LNCAP (cell line): ENCODE results near the gene CDX2.

Experiments
- CTCF ChIP-seq: fragments of 450-650 bp; IDR thresholded peaks from 2 replicates; pipeline ENCODE4 v1.5.1; 2017; ENCODE audit warnings: mild to moderate bottlenecking

Gene CDX2

GRCh38 chr13:27981006-27981708, 12.0 kb upstream of the CDX2 start:
- no peak for TF ChIP-seq CTCF

- TF ChIP-seq CTCF, result no peak
Observed at GRCh38 chr13:27980280-27980998, 11.3 kb upstream of the CDX2 start.

GRCh38 chr13:27979765-27980279, 10.7 kb upstream of the CDX2 start:
- no peak for TF ChIP-seq CTCF

GRCh38 chr13:27979001-27979643, 10.0 kb upstream of the CDX2 start:
- no peak for TF ChIP-seq CTCF

- no peak for TF ChIP-seq CTCF
Observed at GRCh38 chr13:27978301-27978968, 9.3 kb upstream of the CDX2 start.

- TF ChIP-seq CTCF, result no peak
Observed at GRCh38 chr13:27977476-27978300, 8.6 kb upstream of the CDX2 start.
